GM19468 (cell line): ENCODE data around the gene TMEM145.

Source experiments
- ATAC-seq: cut with Tn5 transposase; IDR thresholded peaks from one replicate; pipeline ENCODE4 v1.9.1; 2021; ENCODE audit warnings: mild to moderate bottlenecking, moderate library complexity, moderate number of reproducible peaks; ENCODE audit not compliant: unreplicated experiment; ENCODE audit errors: extremely low read depth

Gene TMEM145

DNA sequence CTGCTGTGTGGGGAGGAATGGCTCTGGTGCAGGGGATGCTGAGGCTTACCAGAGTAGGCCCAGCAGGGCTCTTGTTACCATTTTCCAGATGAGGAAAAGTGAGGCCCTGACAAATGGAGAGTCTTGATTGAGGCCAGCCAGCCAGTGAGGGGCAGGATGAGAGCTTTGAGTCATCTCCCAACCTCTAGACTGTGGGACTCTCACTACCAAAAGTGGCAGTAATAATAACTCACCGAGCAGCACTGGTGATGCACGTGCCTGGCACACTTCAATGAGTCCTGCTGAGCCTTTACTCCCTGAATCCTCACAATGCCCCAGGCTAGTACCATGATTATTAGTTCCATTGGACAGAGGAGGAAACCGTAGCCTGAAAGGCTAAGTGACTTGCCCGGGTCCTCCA lies 36.3 kb upstream of the TMEM145 start:
- no peak for ATAC-seq

DNA sequence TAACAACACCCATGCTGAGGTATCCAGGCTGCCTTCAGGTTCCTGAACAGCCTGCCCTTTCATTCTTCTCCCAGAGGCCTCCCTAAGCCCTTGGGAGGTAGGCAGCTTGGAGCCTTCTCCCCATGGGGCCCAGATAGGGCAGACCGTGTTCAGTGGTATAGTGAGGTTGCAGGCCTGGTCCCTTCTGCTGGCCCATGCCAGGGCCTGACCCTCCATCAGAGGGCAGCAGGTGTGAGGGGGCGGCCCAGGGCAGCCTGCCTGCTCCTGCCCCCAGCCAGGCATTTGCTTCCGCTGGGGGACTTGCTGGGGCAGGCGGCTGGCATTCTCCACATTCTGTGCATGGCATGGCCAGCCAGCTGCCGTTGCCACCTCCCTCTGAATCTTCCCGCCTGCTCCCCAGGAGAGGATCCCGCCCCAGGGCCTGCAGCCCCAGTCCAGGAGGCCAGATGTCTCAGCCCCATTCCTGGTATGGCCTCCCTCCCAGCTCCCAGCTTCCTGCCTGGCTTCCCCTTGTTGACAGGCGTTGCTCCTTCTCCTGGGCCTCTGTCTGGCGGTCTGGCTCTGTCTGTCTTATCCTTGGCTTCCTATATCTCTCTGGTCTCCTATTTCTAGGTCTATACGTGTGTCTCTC lies 35.2 kb upstream of the TMEM145 start:
- ATAC-seq, result no peak

DNA sequence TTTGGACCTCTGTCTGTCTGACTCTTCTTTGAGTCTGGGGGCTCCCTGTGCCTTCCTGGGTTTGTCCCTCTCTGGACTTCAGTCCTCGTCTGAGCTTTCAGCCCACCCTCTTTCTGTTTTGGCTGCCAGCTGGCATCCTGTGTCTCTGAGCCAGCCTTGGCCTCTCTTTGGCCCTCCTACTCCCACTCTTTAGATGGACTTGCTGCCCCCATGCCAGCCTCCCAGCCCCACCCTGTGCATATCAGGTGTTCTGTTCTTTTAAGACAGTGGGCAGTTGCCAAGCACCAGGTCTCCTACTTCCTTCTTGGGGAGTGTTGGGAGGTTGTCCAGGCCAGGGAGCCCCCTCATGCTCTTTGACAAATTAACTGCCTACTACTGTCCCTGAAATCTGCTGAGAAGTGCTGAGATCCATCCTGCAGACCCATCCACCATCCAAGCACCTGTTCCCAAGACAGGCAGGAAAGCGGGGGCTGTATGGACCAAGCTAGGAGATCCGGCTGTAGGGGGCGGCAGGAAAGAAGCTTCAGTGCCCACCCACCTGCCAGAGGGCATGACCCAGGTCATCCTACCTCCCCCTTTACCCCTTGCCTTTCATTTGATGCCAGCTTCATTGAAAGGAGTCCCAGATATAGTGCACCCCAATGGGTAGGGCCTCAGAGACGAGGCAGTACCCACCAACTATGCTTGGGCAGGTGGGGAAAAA lies 34.5 kb upstream of the TMEM145 start:
- no peak for ATAC-seq

DNA sequence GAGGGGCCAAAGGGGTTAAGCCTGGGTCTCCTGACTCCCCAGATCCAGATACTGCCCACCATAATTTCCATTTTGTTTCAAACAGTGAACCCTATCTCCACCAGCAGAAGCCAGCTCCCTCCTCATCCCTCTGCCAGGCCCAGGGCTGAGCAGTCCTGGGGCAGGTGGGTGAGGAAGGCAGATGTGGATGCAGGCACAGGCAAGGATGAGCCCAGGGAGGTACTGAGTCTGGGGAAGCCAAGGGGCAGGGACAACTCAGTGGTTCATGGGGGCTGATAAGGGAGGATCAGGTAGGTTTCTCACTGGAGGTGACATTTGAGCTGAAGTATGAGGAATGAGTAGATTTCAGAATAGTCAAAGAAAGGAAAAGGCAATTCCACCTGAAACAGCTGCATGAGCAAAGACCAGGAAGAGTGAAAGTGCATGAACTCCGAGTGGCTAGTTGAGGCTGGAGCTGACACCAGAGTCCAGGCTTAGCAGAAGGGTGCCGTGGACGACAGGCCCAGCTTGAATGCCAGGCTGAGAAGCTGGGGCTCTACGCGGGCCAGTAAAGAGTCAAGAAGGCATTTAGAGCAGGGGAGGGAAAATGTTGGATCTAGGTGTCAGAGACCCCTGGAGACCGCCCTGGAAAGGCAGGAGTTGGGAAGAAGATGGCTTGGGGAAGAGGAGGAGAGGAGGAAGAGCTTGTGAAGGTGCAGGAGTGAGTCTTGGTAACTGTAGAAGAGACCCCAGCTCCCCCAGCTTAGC lies 33.8 kb upstream of the TMEM145 start:
- no peak for ATAC-seq

DNA sequence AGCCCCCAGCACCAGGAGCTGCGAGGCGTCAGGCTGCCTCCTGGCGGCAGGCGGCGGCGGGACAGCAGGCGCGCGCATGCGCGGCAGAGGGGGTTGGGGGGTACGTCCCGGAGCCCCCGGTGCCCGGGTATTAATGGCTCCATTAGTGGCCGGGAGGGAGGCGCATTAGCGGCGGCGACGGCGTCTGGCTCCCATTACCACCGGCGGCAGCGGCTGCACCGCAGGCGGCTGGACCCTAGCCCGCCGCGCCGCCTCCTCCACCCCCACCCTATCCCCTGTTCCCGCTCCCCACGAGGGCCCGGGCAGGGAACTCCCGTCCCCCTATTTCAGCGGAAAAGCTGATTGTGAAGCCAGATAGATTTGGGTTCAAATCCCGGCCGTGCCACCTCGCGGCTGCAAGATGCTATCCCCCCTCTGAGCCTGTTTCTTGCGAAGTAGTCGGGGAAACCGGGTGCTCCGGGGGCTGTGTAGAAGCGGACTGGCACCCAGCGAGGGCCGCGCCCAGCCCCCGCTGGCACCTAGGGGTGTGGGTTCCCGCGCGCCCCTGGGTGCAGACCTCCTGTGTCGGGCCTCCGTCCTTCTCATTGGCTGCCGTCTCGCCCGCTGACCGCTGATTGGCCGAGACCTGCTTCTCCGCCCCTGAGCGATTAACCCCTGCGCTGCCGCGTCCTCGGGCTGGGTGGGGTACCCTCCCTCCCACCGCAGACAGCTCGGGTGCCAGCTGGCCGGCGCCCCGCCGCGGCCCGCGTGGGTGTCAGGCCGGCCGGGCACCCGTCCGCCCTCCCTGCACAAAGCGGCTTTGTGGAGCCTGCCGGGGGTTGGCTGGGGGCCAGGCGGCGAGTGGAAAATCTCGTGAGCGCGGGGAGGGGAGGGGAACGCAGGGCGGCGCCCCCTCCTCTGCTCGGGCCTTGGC lies 33.0 kb upstream of the TMEM145 start:
- ATAC-seq, result no peak

DNA sequence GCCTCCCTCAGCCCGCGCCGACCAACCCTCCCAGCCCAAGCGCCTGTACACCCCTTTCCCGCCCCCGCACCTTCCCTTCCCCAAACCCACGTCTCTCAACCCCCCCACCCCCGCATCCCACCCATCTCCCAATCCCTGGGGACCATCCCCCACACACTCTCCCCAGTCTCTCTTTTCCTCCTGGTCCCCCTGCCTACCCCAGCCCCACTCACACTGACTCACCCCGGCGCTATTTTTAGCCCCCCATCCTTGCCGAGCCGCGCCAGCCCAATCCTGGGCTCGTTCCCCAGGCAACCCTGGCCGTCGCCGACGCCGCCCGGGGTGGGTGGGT lies 32.3 kb upstream of the TMEM145 start:
- no peak for ATAC-seq

DNA sequence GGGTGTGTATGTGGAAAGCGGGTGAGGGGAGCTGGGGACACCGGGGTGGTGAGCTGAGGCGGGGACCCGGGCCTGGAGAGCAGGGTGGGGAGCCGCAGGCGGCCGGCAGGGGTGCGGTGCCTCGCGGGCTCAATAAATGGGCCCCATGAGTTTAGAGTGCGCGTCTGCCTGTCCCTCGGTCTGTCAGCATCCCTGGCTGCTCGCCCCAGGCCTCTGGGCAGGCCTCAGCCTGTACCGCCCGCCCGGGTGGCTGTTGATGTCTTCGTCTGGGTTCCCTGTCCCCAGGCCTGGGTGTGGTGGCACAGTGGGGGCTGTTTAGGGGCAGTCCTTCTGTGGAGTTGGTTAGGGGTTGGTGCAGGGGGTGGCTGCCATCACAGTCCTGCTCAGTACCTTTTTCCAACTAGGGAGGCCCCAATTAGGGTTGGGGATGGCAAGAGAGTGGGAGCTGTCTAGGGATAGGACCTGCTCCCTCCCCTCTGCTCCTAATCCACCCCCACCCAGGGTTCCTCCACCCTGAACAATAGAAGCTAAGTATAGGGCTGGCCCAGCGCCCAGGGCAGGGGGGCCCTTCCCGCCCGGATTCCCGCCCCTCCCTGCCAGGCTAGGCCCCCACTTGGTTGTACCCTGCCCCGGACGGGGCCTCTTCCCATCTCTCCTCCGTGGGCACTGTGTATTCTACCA lies 31.8 kb upstream of the TMEM145 start:
- no peak for ATAC-seq

DNA sequence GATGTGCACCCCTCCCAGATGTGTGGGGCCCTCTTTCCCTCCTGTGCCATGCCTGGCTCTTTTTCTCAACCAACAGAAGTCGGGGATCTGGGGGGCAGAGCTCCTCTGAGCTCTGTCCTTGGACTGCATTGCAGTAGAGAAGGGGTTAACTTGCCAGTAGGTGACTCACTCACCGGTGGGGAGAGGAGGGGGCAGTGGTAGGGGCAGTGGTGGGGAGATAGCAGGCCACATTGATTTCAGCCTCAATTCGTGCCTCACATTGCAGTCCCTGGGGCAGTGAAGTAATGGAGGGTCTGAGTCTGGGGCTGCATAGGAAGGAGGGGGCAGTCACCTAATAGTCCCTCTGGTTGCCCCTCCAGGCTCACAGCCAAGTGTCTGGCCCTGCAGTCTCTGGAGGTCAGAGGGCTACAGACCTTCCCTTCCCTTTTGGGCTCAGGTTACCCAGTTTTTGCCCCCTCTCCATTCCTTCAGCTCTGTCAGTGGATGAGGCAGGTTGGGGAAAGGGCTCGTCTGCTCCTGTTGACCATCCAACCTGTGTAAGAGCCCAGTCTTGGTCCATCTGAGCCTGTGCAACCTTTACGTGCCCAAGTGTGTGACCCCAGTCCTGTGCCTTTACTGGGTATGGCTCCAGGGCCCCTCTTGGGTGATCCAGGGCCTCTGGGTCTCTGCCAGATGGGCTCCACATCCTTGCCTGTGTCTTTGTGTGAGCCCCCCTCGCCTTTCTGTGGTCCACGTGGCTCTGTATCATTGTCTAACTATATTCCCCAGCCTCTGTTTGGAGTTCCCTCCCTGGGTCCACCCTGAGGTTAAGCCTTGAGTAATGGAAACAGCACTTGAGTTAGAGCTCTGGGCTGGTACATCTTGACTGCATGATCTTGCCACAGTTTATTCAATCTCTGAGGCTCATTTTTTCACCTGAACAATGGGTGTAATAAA lies 31.0 kb upstream of the TMEM145 start:
- no peak for ATAC-seq

DNA sequence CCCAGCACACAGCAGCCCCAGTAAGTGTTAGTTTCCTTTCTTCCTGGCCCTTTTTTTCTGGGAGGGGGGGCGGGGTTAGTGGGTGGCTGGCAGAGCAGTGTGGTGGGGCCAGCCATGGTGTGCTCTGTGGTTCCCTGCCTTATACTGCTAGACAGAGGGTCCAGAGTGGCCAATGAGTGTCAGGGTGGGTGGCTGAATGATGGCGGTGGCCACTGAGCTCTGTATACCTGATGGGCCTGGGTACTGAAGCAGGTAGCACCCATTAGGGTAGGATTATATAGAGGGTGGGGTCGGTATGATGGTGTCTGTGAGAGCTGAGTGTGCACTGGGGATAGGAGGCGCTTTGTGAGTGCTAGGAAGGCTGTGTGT lies 30.3 kb upstream of the TMEM145 start:
- ATAC-seq, result no peak

DNA sequence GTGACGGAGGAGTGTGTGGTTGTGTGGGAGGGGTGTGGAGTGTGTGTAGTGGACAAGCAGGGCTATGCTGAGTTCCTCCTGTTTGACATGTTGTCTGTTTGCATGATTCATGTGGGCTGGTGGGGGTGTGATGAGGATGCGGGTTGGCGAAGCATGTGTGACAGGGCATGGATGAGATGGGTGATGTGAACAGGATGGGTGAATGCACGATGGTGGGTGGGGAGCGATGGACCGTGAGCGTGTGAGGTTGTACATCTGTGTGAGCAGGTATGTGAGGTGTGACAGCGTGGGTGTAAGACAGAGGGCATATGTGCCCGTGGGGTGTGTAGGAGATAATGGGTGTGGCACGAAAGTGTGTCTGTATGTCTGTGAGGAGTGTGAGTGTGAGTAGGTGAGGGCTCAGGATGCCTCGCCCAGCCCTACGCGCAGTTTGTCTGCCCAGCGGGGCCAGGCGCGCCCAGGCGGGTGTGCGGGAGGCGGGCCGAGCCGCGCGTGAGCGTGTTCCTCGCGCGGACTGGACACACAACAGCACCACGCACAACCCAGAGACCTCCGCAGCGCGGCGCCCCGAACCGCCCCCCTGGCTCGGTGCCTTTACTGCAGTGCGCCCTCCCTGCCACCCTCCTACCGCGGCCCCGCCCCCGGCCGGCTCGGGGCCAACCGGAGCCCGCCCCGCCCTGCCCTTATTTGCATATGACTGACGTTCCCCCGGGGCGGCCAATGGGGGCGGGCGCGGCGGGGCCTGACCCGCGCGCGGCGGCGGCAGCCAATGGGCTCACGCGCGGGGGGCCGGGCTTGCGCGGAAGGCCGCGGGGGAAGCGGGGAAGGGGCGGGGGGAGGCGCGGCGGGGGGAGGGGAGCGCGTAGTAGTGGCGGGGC lies 29.7 kb upstream of the TMEM145 start:
- ATAC-seq, result peak; percentile 44

DNA sequence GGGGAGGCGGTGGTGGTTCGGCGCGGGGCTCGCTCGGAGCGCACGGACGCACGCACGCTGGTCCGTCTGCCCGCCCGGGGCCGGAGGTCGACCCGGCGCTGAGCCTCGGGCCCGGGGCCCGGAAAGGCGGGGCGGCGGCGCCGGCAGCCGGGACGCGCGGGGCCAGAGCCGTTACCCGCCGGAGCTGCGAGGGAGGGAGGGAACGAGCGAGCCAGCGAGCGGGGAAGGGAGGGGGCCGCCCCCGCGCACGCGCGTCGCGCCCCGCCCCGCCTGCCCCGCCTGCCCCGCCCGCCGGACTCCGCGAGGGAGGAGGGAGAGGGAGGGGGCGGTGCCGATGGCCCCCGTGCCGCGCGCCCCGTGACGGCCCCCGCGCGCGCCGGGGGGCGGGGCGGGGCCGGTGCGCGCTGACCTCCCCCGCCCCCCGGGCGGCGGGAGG lies 29.0 kb upstream of the TMEM145 start:
- ATAC-seq, result peak; percentile 1

DNA sequence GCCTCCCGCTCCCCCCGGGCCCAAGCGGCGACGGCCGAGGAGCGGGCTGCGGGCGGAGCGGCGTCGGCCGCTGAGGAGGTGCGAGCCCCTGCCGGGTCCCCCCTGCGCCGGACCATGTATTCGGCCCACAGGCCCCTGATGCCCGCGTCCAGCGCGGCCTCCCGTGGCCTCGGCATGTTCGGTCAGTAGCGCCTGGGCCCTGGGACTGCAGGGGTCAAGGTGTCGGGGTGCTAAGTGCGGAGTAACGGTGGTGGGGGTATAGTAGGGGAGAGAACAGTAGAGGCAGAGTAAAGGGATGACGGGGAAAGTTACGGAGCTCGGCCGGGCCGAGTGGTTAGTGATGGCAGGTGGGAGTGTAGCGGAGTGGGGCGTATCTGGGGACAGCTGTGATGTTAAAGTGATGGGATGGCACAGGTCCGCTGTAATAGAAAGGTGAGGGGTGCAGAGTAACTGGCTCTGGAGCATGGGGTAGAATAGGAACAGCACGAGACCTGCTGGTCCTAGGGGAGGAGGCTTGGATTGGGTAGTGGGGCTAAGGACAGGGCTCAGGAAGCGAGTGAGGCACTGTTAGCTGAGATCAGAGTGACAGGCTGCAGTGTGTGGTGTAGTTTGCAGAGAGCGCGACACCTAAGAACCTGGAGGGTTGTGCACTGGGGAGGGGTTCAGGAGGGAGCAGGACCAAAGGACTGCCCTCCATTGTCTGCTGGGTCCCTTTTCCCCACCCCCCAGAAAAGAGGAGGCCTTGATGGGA lies 28.3 kb upstream of the TMEM145 start:
- no peak for ATAC-seq

DNA sequence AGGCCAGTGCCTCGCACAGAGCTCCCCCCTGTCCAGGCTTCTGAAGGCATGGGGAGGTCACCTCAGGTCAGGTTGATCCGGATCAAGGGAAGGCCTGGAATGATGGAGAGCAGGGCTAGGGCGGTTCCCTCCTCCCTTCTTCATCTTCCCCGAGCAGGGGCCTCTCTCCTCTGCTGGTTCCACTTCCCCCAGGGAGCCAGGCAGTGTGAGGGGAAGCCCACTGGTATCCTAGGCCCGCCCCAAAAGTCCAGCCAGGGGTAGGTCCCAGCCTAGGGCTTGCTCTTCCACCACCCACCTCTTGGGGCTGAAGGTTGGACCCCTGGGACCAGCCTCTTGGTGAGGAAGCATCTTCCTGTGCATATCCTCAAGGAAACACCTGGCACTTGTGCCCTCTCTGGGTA lies 27.6 kb upstream of the TMEM145 start:
- ATAC-seq, result no peak

DNA sequence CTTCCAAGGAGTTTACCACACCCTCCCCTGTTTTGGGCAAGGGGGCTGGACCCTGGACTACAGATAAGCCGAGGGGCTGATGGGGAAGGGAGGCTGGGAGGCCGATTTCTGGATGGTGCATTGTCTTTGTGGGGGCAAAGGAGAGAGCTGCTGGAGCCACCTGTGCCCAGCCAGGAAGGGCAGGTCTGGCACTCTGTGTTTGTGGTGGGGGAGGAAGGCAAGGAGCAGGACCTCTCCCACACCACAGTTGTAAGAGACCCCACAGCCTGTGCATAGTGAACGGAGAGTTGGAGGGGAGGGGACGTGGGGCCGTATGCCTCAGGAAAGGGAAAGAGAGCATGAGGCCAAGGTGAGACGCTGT lies 27.1 kb upstream of the TMEM145 start:
- ATAC-seq, result no peak

DNA sequence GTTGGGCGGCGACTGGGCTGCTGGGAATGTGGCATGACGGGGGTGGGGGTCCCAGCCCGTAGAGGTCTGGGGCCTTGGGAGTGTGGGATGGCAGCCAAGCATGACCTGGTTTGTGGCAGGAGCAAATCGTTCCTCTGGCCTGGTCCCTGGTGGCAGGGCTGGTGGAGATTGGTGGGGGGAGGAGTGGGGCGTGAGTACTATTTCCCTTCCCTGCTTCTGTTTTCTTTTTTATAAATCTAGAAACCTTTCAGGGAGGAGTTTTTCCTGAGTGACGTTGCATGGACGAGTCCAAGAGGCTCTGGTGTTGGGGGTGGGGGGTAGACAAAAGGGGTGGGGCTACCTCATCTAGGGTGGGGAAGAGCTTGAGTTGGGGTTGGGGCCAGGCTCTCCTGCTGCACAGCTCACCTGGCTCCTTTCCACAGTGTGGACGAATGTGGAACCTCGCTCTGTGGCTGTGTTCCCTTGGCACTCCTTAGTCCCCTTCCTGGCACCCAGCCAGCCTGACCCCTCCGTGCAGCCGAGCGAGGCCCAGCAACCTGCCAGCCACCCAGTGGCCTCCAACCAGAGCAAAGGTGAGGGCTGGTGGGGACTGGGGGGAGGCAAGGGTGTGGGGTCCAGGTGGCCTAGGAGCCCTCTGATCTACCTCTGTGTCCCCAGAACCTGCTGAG lies 26.6 kb upstream of the TMEM145 start:
- ATAC-seq, result no peak

DNA sequence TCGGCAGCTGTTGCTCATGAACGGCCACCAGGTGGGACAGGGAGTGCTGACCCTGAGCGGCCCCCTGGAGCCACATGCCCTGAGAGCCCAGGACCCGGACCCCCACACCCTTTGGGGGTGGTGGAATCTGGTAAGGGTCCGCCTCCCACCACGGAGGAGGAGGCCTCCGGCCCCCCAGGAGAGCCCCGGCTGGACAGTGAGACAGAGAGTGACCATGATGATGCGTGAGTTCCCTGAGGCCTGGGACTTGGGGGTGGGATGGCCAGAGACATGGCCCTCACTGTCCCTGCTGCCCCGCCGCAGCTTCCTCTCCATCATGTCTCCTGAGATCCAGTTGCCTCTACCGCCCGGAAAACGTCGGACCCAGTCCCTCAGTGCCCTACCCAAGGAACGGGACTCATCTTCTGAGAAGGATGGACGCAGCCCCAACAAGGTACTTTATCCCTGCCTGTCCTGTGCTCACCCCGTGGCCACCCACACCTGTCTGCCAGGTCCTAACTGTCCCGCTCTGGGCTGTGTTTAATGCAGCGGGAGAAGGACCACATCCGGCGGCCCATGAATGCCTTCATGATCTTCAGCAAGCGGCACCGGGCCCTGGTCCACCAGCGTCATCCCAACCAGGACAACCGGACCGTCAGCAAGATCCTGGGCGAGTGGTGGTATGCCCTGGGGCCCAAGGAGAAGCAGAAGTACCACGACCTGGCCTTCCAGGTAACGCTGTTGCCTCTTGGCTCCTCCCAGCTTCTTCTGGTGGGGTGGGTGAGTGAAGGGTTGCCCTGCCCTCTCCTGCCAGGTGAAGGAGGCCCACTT lies 25.9 kb upstream of the TMEM145 start:
- no peak for ATAC-seq
